Endothelial cell of umbilical vein (primary cell): ENCODE data around the gene LARGE1.

Experiments
- CTCF ChIP-seq, 2 donors: IDR thresholded peaks; 1 replicate in 1 of 2; 2 replicates in 1 of 2; pipeline ENCODE4 v1.5.1; 2011; ENCODE audit warnings: low read length in 2 of 2, mild to moderate bottlenecking in 2 of 2, moderate library complexity in 2 of 2, control low read depth in 1 of 2, inconsistent platforms in 1 of 2, low read depth in 1 of 2; ENCODE audit not compliant: insufficient read depth in 1 of 2; ENCODE audit errors: extremely low read depth in 1 of 2
- EZH2 ChIP-seq: IDR thresholded peaks from 2 replicates; pipeline ENCODE4 v1.6.1; 2012; ENCODE audit warnings: borderline replicate concordance, low read depth, mild to moderate bottlenecking, moderate library complexity, low read length, inconsistent platforms; ENCODE audit not compliant: severe bottlenecking
- MAX ChIP-seq: IDR thresholded peaks from 2 replicates; pipeline ENCODE4 v1.6.1; 2011; ENCODE audit not compliant: insufficient read depth, insufficient read length
- POLR2AphosphoS5 ChIP-seq: IDR thresholded peaks from 2 replicates; pipeline ENCODE4 v1.6.1; 2012; ENCODE audit warnings: low read depth, mild to moderate bottlenecking, control low read depth, low read length, moderate library complexity; ENCODE audit not compliant: insufficient read depth

- TF ChIP-seq MAX (no peak), EZH2 (no peak), CTCF (IDR thresholded peaks at IDR 0.05; ENCODE audit: extremely low read depth in 1 of 2, insufficient read depth in 1 of 2, low read depth in 1 of 2, low read length in 2 of 2) (no peak), POLR2AphosphoS5 (no peak)
These were observed 449.8 kb downstream of the LARGE1 start for GRCh38 chr22:33470456-33470855.
